ENCODE data around the gene USE1.

- TF ChIP-seq CTCF (conservative IDR thresholded peaks at IDR 0.05; ENCODE audit: low read depth, low read length): no peak
- TF ChIP-seq EZH2 (IDR thresholded peaks at IDR 0.05; ENCODE audit: low read length, unreplicated experiment): no peak
- TF ChIP-seq EZH2phosphoT487 (IDR thresholded peaks at IDR 0.05; ENCODE audit: borderline replicate concordance, low read length): no peak
Measured at GRCh38 chr19:17216058-17216670, 1.0 kb downstream of the USE1 start.

All from PC-3 (cell line).